ENCODE data around the gene CBX8. TPM values are rescaled to one million over a fixed set of nuclear protein-coding genes. Genes with fewer than 3 reads are reported as not detected.

The CBX8 gene
- total RNA-seq, 4 donors from 2014 or later: 0.84 to 4.2 (median 0.87) TPM; not detected in 1

DNA sequence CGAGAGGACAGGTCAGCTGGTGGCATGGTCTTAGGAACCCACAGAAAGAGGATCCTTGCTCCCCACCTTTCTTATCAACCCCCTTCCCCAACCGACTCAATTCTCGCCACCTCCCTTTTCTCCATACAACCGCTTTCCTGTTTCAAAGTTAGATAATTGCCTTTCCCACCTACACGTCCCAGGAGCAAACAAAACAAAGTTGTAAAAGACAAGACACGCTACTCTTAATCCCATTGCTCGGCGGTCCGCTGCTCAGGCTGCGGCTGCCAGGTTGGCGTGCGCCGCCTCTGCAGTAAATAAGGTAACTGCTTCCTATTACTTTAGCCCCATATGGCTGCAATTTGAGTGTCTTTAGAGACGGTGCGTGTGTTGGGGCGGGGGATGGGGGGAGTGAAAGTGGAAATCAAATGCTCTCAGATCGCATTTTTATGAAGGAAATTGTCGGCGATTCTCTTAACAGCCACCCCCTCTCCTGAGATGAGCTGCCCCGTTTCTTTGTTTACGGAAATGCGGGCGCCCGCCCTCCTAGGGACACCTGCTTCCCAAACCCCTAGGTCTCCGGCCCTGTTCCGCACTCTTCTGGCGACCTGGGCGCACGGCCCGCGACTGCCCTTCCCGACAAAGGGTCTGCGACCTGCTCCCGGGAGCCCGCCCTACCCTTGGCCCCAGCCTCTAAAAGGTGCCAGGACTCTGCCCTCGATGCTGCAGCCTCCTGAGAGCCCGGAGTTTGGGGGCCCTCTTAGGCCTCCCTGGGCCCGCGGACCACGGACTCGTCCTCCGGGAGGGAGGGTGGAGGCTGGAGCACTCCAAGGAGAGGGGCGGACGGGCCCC lies 3.7 kb upstream of the CBX8 start:
- no peak overlapping the region for H3K4me3 ChIP-seq
- H3K4me1 ChIP-seq: peaks cover 4 to 75% (median 47%) of the 10 kb centered on the region in 4 donors
- peaks cover 16 to 79% of the 10 kb centered on the region in 2 donors for H3K27me3 ChIP-seq
- H3K9me3 ChIP-seq: no peaks in the 10 kb centered on the region
- no peak for DNase-seq (ENCODE audit: low spot score in 2 of 2)
- H3K36me3 ChIP-seq: no peaks in the 10 kb centered on the region
- TF ChIP-seq EP300 (IDR thresholded peaks at IDR 0.05): no peak
- TF ChIP-seq POLR2A (IDR thresholded peaks at IDR 0.05): no peak
- TF ChIP-seq, protein P1, sequence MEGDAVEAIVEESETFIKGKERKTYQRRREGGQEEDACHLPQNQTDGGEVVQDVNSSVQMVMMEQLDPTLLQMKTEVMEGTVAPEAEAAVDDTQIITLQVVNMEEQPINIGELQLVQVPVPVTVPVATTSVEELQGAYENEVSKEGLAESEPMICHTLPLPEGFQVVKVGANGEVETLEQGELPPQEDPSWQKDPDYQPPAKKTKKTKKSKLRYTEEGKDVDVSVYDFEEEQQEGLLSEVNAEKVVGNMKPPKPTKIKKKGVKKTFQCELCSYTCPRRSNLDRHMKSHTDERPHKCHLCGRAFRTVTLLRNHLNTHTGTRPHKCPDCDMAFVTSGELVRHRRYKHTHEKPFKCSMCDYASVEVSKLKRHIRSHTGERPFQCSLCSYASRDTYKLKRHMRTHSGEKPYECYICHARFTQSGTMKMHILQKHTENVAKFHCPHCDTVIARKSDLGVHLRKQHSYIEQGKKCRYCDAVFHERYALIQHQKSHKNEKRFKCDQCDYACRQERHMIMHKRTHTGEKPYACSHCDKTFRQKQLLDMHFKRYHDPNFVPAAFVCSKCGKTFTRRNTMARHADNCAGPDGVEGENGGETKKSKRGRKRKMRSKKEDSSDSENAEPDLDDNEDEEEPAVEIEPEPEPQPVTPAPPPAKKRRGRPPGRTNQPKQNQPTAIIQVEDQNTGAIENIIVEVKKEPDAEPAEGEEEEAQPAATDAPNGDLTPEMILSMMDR (IDR thresholded peaks at IDR 0.05): no peak
- H3K27ac ChIP-seq: no peak overlapping the region
- WGBS, 2 donors: 2 to 3% methylated on average over 36 to 44 of the region's 44 CpGs

DNA sequence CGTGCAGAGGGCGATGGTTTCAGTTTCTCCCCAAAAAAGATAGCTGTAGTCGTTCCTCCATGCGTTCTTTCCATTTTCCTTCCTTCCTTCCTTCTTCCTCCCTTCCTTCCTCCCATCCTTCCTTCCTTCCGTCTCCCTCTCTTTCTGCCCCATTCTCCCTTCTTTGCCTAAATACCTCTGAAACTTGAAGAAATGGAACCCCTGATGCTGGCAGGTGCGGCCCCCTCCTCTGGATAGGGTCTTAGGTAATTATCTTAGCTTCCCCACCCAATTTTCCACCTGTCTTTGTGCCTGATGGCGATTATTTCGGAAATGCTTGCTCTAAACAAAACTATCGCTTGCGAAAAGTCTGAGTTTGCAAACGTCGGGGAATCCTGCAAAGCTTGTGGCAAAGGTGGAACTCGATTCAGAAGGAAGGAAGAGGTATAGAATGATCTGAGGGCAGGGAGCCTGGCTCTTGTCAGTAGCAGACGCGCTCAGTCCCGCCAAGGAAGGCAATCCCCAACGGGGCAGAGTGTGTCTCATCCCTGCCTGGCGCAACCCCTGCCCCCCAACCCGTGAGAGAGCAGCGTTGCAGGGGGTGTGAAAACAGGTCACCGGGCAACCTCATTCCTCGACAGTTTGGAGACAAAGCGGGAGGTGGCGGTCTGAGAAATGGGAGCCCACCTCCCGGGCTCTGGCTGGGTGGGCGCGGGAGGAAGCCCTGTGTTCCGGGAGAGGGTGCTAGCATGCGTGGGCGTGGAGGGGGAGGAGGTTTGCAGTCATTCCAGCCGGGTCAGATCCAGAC lies 2.9 kb upstream of the CBX8 start:
- H3K4me1 ChIP-seq: peaks cover 4 to 75% (median 47%) of the 10 kb centered on the region in 4 donors
- H3K9me3 ChIP-seq: no peaks in the 10 kb centered on the region
- TF ChIP-seq, protein P1 (IDR thresholded peaks at IDR 0.05): no peak
- TF ChIP-seq EP300 (IDR thresholded peaks at IDR 0.05): no peak
- TF ChIP-seq POLR2A (IDR thresholded peaks at IDR 0.05): no peak
- peaks cover 14 to 75% of the 10 kb centered on the region in 2 donors for H3K27me3 ChIP-seq
- H3K27ac ChIP-seq: no peak overlapping the region
- H3K4me3 ChIP-seq: no peak overlapping the region
- no peak for DNase-seq (ENCODE audit: low spot score in 2 of 2)
- peaks cover 0 to 6% (median 0%) of the 10 kb centered on the region in 3 donors for H3K36me3 ChIP-seq
- WGBS, 2 donors: 4 to 5% methylated on average over 27 to 31 of the region's 31 CpGs

DNA sequence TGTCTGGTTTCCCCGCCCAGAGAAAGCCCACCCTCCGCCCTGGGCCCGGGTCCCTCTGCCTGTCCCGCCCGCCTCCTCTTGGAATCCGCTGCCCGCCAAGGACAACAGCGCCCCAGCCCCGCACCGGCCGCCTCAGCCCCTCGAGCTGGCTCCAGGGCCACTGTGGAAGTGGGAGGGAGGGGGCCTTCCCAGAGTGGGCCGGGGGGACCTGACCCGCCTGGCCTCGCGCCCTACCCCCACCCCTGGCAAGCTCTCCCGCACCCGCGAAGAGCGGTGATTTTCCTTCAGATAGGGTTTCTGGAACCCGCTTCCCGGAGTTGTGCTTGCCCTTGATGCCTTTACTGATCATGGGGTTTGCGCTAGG lies 2.3 kb upstream of the CBX8 start:
- no peaks in the 10 kb centered on the region for H3K9me3 ChIP-seq
- no peak for DNase-seq (ENCODE audit: low spot score in 2 of 2)
- H3K36me3 ChIP-seq: peaks cover 0 to 10% (median 0%) of the 10 kb centered on the region in 3 donors
- peaks cover 4 to 71% (median 46%) of the 10 kb centered on the region in 4 donors for H3K4me1 ChIP-seq
- H3K4me3 ChIP-seq: no peak overlapping the region
- TF ChIP-seq, protein P1 (IDR thresholded peaks at IDR 0.05): no peak
- no peak for TF ChIP-seq EP300 (IDR thresholded peaks at IDR 0.05)
- TF ChIP-seq POLR2A (IDR thresholded peaks at IDR 0.05): no peak
- peaks cover 14 to 74% of the 10 kb centered on the region in 2 donors for H3K27me3 ChIP-seq
- no peak overlapping the region for H3K27ac ChIP-seq
- 3 to 4% methylated on average over 17 to 21 of the region's 23 CpGs for WGBS, 2 donors

DNA sequence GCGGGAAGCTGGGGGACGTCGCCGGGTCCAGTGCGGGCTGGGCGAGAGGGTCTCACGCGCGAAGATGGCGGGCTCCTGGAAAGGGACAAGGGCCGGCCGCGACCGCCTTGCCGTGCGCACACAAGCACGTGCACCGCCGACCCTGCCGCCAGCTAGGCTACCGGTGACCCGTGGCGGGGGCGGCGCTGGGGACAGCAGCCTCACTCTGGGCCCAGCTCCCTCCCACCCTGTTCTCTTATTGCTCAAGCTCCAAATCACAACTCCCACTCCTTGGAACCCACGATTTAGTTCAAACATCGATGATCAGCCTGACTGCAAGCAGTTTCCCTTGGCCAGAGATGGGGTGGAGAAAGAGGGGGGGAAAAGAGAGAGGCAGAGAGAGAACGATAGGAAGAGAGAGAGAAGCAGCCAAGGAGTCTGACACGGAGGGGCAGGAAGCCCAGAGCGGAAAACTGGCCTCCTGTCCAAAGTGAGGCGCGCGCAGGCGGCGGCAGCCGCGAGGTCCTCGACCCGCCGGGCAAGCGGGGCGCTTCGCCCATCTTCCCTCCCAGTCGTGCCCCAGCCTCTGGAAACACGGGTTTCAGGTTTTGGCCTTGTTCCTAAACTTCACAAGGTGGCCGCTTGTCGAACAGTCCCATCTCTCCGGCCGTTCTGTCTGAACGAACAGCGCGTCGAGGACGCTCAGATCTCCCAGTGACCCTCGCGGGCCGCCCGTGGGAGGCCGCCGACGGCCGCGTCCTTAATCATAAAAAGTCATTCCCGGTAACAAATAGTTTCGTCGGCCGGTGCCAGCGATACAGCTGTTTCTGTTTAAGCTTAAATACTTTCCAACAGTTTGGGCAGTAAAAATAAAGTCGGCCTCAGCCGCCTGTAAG lies 1.7 kb upstream of the CBX8 start:
- TF ChIP-seq, protein P1 (IDR thresholded peaks at IDR 0.05): no peak
- TF ChIP-seq POLR2A (IDR thresholded peaks at IDR 0.05) (no peak), EP300 (IDR thresholded peaks at IDR 0.05) (peak in 1 of 2 donors; percentile 57)
- no peak for DNase-seq (ENCODE audit: low spot score in 2 of 2)
- H3K27me3 ChIP-seq: peaks cover 14 to 74% of the 10 kb centered on the region in 2 donors
- H3K4me1 ChIP-seq: peaks cover 4 to 68% (median 41%) of the 10 kb centered on the region in 4 donors
- H3K9me3 ChIP-seq: no peaks in the 10 kb centered on the region
- H3K36me3 ChIP-seq: peaks cover 0 to 10% (median 0%) of the 10 kb centered on the region in 3 donors
- H3K4me3 ChIP-seq: peak overlapping the region in 3 of 4 donors; percentile 28 to 76 (median 73)
- H3K27ac ChIP-seq: no peak overlapping the region
- WGBS, 2 donors: 2% methylated on average over 57 to 62 of the region's 70 CpGs
